GM04504 (cell line): ENCODE results near the gene CFD.
"Not testable (repeated sequence)": the region's sequence is repeated elsewhere in the genome, so short reads cannot be mapped to it uniquely, and the experiment has no call there.

Experiments used
- DNase-seq: peaks from one replicate; pipeline ENCODE4 v3.0.0-alpha.2; 2012; ENCODE audit warnings: low read depth

CFD gene

GRCh38 chr19:858868-859843 is at the start of gene CFD:
Gene CFD, plus strand, starts transcription at chr19:859664. Its CDS starts 26 bp downstream, at chr19:859690.
- no peak for DNase-seq

- no peak for DNase-seq
Measured at GRCh38 chr19:810077-810855, 49.2 kb upstream of the CFD start.

- no peak for DNase-seq
Measured at GRCh38 chr19:810883-811489, 48.5 kb upstream of the CFD start.

- DNase-seq, result no peak
Measured at GRCh38 chr19:811506-812048, 47.9 kb upstream of the CFD start.

- DNase-seq, result no peak
Measured at GRCh38 chr19:812049-812746, 47.3 kb upstream of the CFD start.

- no peak for DNase-seq
Measured at GRCh38 chr19:812747-813218, 46.7 kb upstream of the CFD start.

- no peak for DNase-seq
Measured at GRCh38 chr19:813219-814151, 46.0 kb upstream of the CFD start.

- DNase-seq, result no peak
Measured at GRCh38 chr19:814152-815078, 45.0 kb upstream of the CFD start.

GRCh38 chr19:815079-815774 is 44.2 kb upstream of the CFD start:
- DNase-seq, result no peak

- DNase-seq, result no peak
Measured at GRCh38 chr19:815775-816499, 43.5 kb upstream of the CFD start.

- DNase-seq, result no peak
Measured at GRCh38 chr19:816500-816857, 43.0 kb upstream of the CFD start.

- not testable (repeated sequence) for DNase-seq
Measured at GRCh38 chr19:820212-820611, 39.3 kb upstream of the CFD start.

- DNase-seq, result no peak
Measured at GRCh38 chr19:821231-821824, 38.1 kb upstream of the CFD start.

GRCh38 chr19:821825-822503 is 37.5 kb upstream of the CFD start, which contains the start of gene PLPPR3:
Gene PLPPR3, minus strand, starts transcription at chr19:821955. Its CDS starts 396 bp downstream, at chr19:821559.
- DNase-seq, result no peak

GRCh38 chr19:823565-824121 is 35.8 kb upstream of the CFD start:
- DNase-seq, result no peak

- DNase-seq, result no peak
Measured at GRCh38 chr19:824885-825284, 34.6 kb upstream of the CFD start.
